HCT116 (cell line): ENCODE results near the gene GPATCH8. TPM values are rescaled to one million over a fixed set of nuclear protein-coding genes. Genes with fewer than 3 reads are reported as not detected.

Experiments
- ATAC-seq: fragments of 200-7000 bp; cut with Tn5 transposase; 2 replicates; pipeline ENCODE4 v1.9.1; 2020; ENCODE audit warnings: mild to moderate bottlenecking, moderate library complexity
- BruUV-seq: library from RNA; stranded (reverse); fragments of 400-500 nt; replicated peaks from 2 replicates; lab custom pipeline; 2021; lab: Mats Ljungman, UMichigan
- CTCF ChIA-PET: fragments of 300-600 bp; sonication (Branson Sonifier 250); formaldehyde crosslinking; loops from one replicate; lab custom pipeline; 2021; ENCODE audit warnings: antibody characterized with exemption; lab: Charles Lee
- POLR2A ChIA-PET: fragments of 300-600, 350-600 bp; sonication (Branson Sonifier 250); formaldehyde crosslinking; loops from one replicate; lab custom pipeline; 2021; ENCODE audit warnings: antibody characterized with exemption; lab: Charles Lee
- RAD21 ChIA-PET, 2 experiments: fragments of 300-600 bp; sonication (Branson Sonifier 250); formaldehyde crosslinking; loops; one replicate each; lab custom pipeline; 2023; ENCODE audit warnings: low total read pairs in 2 of 2; ENCODE audit not compliant: uncharacterized antibody in 2 of 2, unreplicated experiment in 2 of 2, low non-redundant PET in 1 of 2; lab: Charles Lee
- DNase-seq: peaks from one replicate; pipeline ENCODE4 v3.0.0-alpha.2; 2010; ENCODE audit warnings: low read depth, low spot score
- H2AFZ ChIP-seq: fragments of 200-600 bp; shearing (Covaris generic), sonication (generic); 2 replicates; pipeline ENCODE4 v1.6.1; 2017; ENCODE audit warnings: low read depth, mixed run types, mixed read lengths, antibody characterized with exemption, low read length; ENCODE audit not compliant: poor library complexity, severe bottlenecking
- H3K27ac ChIP-seq: 2 replicates; pipeline ENCODE4 v1.5.1; 2012; ENCODE audit warnings: low read depth, low read length
- H3K27me3 ChIP-seq: fragments of 200-600 bp; sonication (generic); 2 replicates; pipeline ENCODE4 v1.6.1; 2016; ENCODE audit warnings: mixed run types, low read length, mixed read lengths; ENCODE audit not compliant: insufficient read depth
- H3K36me3 ChIP-seq, 2 experiments: fragments of 200-500 bp in 1 of 2; fragments of 200-600 bp in 1 of 2; sonication (Bioruptor generic) in 1 of 2; sonication (generic) in 1 of 2; 2 replicates each; pipeline versions ENCODE4 v1.5.1 to v1.6.1; 2014 to 2016; ENCODE audit warnings: low read length in 2 of 2, inconsistent platforms in 1 of 2, mixed read lengths in 1 of 2, mixed run types in 1 of 2; ENCODE audit not compliant: insufficient read depth in 2 of 2, control insufficient read depth in 1 of 2
- H3K4me1 ChIP-seq, 2 experiments: fragments of 200-600 bp in 1 of 2; sonication (generic) in 1 of 2; 2 replicates each; pipeline versions ENCODE4 v1.5.1 to v1.6.1; 2012 to 2017; ENCODE audit warnings: low read length in 2 of 2, inconsistent platforms in 1 of 2, mild to moderate bottlenecking in 1 of 2, mixed read lengths in 1 of 2, mixed run types in 1 of 2, moderate library complexity in 1 of 2; ENCODE audit not compliant: insufficient read depth in 2 of 2, control insufficient read depth in 1 of 2
- H3K4me2 ChIP-seq: fragments of 200-600 bp; sonication (generic); 2 replicates; pipeline ENCODE4 v1.6.1; 2017; ENCODE audit warnings: mixed run types, low read length, mixed read lengths
- H3K4me3 ChIP-seq, 2 experiments: fragments of 200-600 bp in 1 of 2; sonication (generic) in 1 of 2; replicated peaks in 1 of 2; 2 replicates each; pipeline ENCODE4 v1.5.1; 2011 to 2016; ENCODE audit warnings: low read length in 2 of 2, control low read depth in 1 of 2, low read depth in 1 of 2, mild to moderate bottlenecking in 1 of 2, mixed read lengths in 1 of 2, mixed run types in 1 of 2
- H3K79me2 ChIP-seq: fragments of 200-600 bp; sonication (generic); 2 replicates; pipeline ENCODE4 v1.6.1; 2017; ENCODE audit warnings: mild to moderate bottlenecking, mixed run types, low read length, moderate library complexity, mixed read lengths; ENCODE audit not compliant: insufficient read depth
- H3K9ac ChIP-seq: fragments of 200-600 bp; sonication (generic); 2 replicates; pipeline ENCODE4 v1.6.1; 2016; ENCODE audit warnings: low read length, mixed read lengths
- H3K9me2 ChIP-seq: fragments of 200-600 bp; sonication (generic), shearing (Covaris generic); 2 replicates; pipeline ENCODE4 v1.6.1; 2017; ENCODE audit warnings: mixed run types, mild to moderate bottlenecking, moderate library complexity; ENCODE audit not compliant: insufficient read depth
- H3K9me3 ChIP-seq, 2 experiments: fragments of 200-500 bp in 1 of 2; fragments of 200-600 bp in 1 of 2; sonication (Bioruptor generic) in 1 of 2; sonication (generic) in 1 of 2; 2 replicates each; pipeline ENCODE4 v1.6.1; 2014 to 2017; ENCODE audit warnings: low read length in 2 of 2, mixed read lengths in 2 of 2, inconsistent platforms in 1 of 2, low read depth in 1 of 2, mild to moderate bottlenecking in 1 of 2, mixed run types in 1 of 2, moderate library complexity in 1 of 2; ENCODE audit not compliant: control insufficient read depth in 1 of 2, insufficient read depth in 1 of 2
- H4K20me1 ChIP-seq: fragments of 200-600 bp; sonication (generic), shearing (Covaris generic); 2 replicates; pipeline ENCODE4 v1.6.1; 2017; ENCODE audit warnings: mixed run types, mild to moderate bottlenecking, moderate library complexity; ENCODE audit not compliant: insufficient read depth
- CBX3 ChIP-seq: IDR thresholded peaks from 2 replicates; pipeline ENCODE4 v1.6.1; 2012; ENCODE audit warnings: low read depth
- ELF1 ChIP-seq: IDR thresholded peaks from 2 replicates; pipeline ENCODE4 v1.6.1; 2012; ENCODE audit warnings: low read depth, borderline replicate concordance
- JUND ChIP-seq: IDR thresholded peaks from 2 replicates; pipeline ENCODE4 v1.6.1; 2012
- POLR2A ChIP-seq: IDR thresholded peaks from 2 replicates; pipeline ENCODE4 v1.7.0; 2011; ENCODE audit warnings: borderline replicate concordance; ENCODE audit not compliant: insufficient read depth, insufficient read length; ENCODE audit errors: extremely low read depth
- POLR2AphosphoS5 ChIP-seq: IDR thresholded peaks from 2 replicates; pipeline ENCODE4 v1.6.1; 2011; ENCODE audit warnings: mild to moderate bottlenecking, low read depth, low read length, moderate library complexity
- SIN3A ChIP-seq: IDR thresholded peaks from 2 replicates; pipeline ENCODE4 v1.6.1; 2012; ENCODE audit warnings: low read depth
- SP1 ChIP-seq: IDR thresholded peaks from 2 replicates; pipeline ENCODE4 v1.6.1; 2012; ENCODE audit warnings: low read depth
- YY1 ChIP-seq: IDR thresholded peaks from 2 replicates; pipeline ENCODE4 v1.6.1; 2011; ENCODE audit warnings: low read length, low read depth, moderate library complexity, mild to moderate bottlenecking; ENCODE audit not compliant: insufficient replicate concordance; ENCODE audit errors: extremely low read depth
- ZFX ChIP-seq: fragments of 450-650 bp; IDR thresholded peaks from 2 replicates; pipeline ENCODE4 v1.6.1; 2017
- intact Hi-C: fragments of 100-400 bp; cut with micrococcal nuclease; formaldehyde crosslinking; loops from 2 replicates; pipeline ENCODE4 v1.10.0; 2022
- total RNA-seq: library from RNA; stranded (reverse); gene quantifications from one replicate; pipeline ENCODE4 v1.2.1, GENCODE V29; 2021; ENCODE audit not compliant: unreplicated experiment
- TF ChIP-seq, protein P1 (sequence below), 3 experiments: fragments of 200-600 bp in 1 of 3; sonication (generic) in 1 of 3; IDR thresholded peaks in 2 of 3; conservative IDR thresholded peaks in 1 of 3; 2 replicates each; pipeline ENCODE4 v1.5.1; 2012 to 2017; ENCODE audit warnings: low read depth in 2 of 3, low read length in 2 of 3, antibody characterized with exemption in 1 of 3, borderline replicate concordance in 1 of 3, control low read depth in 1 of 3, mild to moderate bottlenecking in 1 of 3, mixed read lengths in 1 of 3, mixed run types in 1 of 3, moderate library complexity in 1 of 3; ENCODE audit not compliant: insufficient read depth in 1 of 3
- TF ChIP-seq, protein P2 (sequence below): IDR thresholded peaks from 2 replicates; pipeline ENCODE4 v1.6.1; 2012; ENCODE audit warnings: low read depth

The GPATCH8 gene
- total RNA-seq, 1 experiment from 2014 or later = 28.7 TPM

DNA sequence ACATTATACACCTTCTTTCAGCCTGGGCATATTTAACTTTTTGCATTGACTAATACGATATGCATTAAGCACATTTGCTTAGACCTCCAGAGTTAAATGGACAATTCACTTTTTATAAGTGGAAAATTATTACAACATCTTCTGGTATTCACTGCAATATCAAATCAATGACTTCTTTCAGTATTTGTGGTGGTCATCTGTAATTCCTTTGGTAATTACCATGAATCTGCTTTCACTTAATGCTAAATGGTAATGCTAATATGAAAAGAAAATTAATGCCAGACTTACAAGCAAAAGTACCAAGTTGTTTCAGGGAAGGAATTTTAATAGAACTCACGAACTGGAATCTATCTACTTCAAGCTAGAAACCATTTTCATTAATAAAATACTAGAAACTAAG, 6.4 kb downstream of the GPATCH8 start (continued):
- TF ChIP-seq, protein P1, sequence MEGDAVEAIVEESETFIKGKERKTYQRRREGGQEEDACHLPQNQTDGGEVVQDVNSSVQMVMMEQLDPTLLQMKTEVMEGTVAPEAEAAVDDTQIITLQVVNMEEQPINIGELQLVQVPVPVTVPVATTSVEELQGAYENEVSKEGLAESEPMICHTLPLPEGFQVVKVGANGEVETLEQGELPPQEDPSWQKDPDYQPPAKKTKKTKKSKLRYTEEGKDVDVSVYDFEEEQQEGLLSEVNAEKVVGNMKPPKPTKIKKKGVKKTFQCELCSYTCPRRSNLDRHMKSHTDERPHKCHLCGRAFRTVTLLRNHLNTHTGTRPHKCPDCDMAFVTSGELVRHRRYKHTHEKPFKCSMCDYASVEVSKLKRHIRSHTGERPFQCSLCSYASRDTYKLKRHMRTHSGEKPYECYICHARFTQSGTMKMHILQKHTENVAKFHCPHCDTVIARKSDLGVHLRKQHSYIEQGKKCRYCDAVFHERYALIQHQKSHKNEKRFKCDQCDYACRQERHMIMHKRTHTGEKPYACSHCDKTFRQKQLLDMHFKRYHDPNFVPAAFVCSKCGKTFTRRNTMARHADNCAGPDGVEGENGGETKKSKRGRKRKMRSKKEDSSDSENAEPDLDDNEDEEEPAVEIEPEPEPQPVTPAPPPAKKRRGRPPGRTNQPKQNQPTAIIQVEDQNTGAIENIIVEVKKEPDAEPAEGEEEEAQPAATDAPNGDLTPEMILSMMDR (IDR thresholded peaks at IDR 0.05 in 2 of 3, conservative IDR thresholded peaks at IDR 0.05 in 1 of 3; ENCODE audit: borderline replicate concordance in 1 of 3, insufficient read depth in 1 of 3, low read depth in 2 of 3, low read length in 2 of 3) = no peak
- no peak for TF ChIP-seq YY1

DNA sequence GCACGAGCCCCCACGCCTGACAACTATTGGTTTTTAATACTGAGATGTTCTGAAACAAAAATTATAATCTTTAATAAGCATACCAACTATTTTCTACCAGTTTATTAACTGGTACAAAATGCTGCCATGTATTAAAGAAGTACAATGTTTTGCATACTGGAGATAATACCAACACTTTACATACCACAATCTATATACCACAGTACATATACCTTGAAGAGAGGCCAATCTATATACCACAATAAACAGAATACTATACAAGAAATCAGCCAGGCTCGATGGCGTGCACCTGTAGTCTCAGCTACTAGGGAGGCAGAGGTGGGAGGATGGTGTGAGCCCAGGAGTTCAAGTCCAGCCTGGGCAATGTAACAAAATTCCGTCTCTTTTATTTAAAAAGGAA, 9.9 kb downstream of the GPATCH8 start:
- POLR2A ChIA-PET = interaction anchor here (1.2 kb wide), 1 partner anchor 10 kb away, joined by 3 read pairs; the partner anchor contains the start of gene GPATCH8
- H3K4me1 ChIP-seq = no peaks in the 10 kb centered on the region
- no peak overlapping the region for H3K27ac ChIP-seq
- intact Hi-C loops = no loop called here
- TF ChIP-seq, protein P2, sequence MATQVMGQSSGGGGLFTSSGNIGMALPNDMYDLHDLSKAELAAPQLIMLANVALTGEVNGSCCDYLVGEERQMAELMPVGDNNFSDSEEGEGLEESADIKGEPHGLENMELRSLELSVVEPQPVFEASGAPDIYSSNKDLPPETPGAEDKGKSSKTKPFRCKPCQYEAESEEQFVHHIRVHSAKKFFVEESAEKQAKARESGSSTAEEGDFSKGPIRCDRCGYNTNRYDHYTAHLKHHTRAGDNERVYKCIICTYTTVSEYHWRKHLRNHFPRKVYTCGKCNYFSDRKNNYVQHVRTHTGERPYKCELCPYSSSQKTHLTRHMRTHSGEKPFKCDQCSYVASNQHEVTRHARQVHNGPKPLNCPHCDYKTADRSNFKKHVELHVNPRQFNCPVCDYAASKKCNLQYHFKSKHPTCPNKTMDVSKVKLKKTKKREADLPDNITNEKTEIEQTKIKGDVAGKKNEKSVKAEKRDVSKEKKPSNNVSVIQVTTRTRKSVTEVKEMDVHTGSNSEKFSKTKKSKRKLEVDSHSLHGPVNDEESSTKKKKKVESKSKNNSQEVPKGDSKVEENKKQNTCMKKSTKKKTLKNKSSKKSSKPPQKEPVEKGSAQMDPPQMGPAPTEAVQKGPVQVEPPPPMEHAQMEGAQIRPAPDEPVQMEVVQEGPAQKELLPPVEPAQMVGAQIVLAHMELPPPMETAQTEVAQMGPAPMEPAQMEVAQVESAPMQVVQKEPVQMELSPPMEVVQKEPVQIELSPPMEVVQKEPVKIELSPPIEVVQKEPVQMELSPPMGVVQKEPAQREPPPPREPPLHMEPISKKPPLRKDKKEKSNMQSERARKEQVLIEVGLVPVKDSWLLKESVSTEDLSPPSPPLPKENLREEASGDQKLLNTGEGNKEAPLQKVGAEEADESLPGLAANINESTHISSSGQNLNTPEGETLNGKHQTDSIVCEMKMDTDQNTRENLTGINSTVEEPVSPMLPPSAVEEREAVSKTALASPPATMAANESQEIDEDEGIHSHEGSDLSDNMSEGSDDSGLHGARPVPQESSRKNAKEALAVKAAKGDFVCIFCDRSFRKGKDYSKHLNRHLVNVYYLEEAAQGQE = no peak
- TF ChIP-seq ELF1 = no peak
- TF ChIP-seq SP1 = no peak
- no peak for TF ChIP-seq POLR2AphosphoS5
- TF ChIP-seq CBX3 = no peak
- TF ChIP-seq JUND = no peak
- TF ChIP-seq ZFX = no peak
- no peak for TF ChIP-seq SIN3A
- no peak for TF ChIP-seq YY1
- no peak for TF ChIP-seq POLR2A
- H2AFZ ChIP-seq = no peak overlapping the region
- peaks cover 98% of the 10 kb centered on the region for H3K79me2 ChIP-seq
- no TSS peak for BruUV-seq
- H4K20me1 ChIP-seq = peaks cover 6% of the 10 kb centered on the region; the same call in 1 of the 2 replicates
- no peak for ATAC-seq
- H3K27me3 ChIP-seq = no peaks in the 10 kb centered on the region
- H3K4me3 ChIP-seq = no peak overlapping the region
- no peak for DNase-seq
- H3K9ac ChIP-seq = no peak overlapping the region
- no peaks in the 10 kb centered on the region for H3K9me2 ChIP-seq
- RAD21 ChIA-PET = no interaction called here
- no peak overlapping the region for H3K4me2 ChIP-seq
- no peaks in the 10 kb centered on the region for H3K9me3 ChIP-seq
- no peaks in the 10 kb centered on the region for H3K36me3 ChIP-seq
- CTCF ChIA-PET = no interaction called here
